Thyroid gland (tissue), 4 donors: ENCODE results near the gene SLC25A17.

ENCODE experiments used
- CTCF ChIP-seq, 6 experiments: fragments of 200-600 bp in 3 of 6; fragments of 450-650 bp in 3 of 6; sonication (generic) in 3 of 6; IDR thresholded peaks; one replicate each; pipeline ENCODE4 v1.5.1; 2016 to 2019; ENCODE audit warnings: antibody characterized with exemption in 6 of 6, mild to moderate bottlenecking in 2 of 6, inconsistent platforms in 1 of 6, moderate library complexity in 1 of 6
- POLR2A ChIP-seq, 2 donors: fragments of 450-650 bp; IDR thresholded peaks; one replicate each; pipeline ENCODE4 v1.6.1; 2017; ENCODE audit warnings: antibody characterized with exemption in 2 of 2, mild to moderate bottlenecking in 2 of 2, moderate library complexity in 1 of 2

- TF ChIP-seq CTCF (IDR thresholded peaks at IDR 0.05) (no peak), POLR2A (IDR thresholded peaks at IDR 0.05) (no peak)
These were observed 49.4 kb downstream of the SLC25A17 start for GRCh38 chr22:40769761-40770160.
